ENCODE measurements around the gene ATP10A. TPM values are rescaled to one million over a fixed set of nuclear protein-coding genes. Genes with fewer than 3 reads are reported as not detected.

ATP10A gene
- total and polyA plus RNA-seq, 8 donors = 0.04 to 1.2 (median 0.41) TPM

DNA sequence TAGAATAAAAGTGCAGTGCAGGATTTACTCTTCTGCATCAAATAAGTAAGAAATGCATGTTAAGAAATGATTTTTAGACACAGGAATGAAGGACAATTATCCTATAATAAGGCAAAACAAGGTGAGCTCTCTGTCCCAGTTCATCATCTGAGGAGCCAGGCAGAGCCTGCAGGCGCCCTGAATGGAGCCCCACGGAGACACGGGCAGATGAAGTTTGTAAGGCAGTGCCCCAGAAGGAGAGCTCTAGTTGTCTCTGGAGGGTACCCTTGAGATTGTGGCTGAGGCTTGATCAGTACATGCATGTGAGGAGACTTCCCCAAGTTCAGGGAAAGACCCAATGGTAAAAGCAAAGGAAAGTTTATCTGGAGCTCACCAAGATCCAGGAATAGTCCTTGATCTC is 50.3 kb downstream of the ATP10A start:
- TF ChIP-seq, protein P1, sequence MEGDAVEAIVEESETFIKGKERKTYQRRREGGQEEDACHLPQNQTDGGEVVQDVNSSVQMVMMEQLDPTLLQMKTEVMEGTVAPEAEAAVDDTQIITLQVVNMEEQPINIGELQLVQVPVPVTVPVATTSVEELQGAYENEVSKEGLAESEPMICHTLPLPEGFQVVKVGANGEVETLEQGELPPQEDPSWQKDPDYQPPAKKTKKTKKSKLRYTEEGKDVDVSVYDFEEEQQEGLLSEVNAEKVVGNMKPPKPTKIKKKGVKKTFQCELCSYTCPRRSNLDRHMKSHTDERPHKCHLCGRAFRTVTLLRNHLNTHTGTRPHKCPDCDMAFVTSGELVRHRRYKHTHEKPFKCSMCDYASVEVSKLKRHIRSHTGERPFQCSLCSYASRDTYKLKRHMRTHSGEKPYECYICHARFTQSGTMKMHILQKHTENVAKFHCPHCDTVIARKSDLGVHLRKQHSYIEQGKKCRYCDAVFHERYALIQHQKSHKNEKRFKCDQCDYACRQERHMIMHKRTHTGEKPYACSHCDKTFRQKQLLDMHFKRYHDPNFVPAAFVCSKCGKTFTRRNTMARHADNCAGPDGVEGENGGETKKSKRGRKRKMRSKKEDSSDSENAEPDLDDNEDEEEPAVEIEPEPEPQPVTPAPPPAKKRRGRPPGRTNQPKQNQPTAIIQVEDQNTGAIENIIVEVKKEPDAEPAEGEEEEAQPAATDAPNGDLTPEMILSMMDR (IDR thresholded peaks at IDR 0.05) = no peak
- WGBS, 2 donors = 35 to 38% methylated on average over 3 of the region's 3 CpGs
- Histone ChIP-seq H3K27me3 (peaks cover 0 to under 1% (median 0%) of the 10 kb centered on the region in 4 donors), H3K4me3 (no peak overlapping the region), H3K9me3 (no peaks in the 10 kb centered on the region), H3K36me3 (no peaks in the 10 kb centered on the region), H3K27ac (no peak overlapping the region), H3K4me1 (no peaks in the 10 kb centered on the region)
- DNase-seq (no peak), FAIRE-seq (no peak), ATAC-seq (no peak)
- intact Hi-C loops (cut with DNase I) = no loop called here

DNA sequence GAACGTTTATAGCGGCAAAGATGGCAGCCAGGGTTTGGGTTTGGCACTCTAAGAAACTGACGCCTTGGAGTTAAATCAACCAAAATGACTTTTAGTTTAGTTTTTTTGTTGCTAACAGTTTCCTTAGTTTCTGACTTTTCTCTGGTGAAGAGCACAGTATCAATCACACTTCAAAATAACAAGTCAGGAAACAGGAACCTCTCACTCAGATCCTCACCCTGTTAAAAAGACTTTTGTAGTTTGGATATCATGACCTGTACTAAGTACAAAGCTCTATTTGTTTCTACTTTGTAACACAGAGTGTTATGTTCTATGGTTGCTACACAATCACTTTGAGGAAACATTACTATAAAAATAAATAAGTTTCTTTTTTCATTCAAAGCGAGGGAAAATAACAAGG is 51.1 kb downstream of the ATP10A start:
- TF ChIP-seq, protein P1 (IDR thresholded peaks at IDR 0.05) = no peak
- no peaks in the 10 kb centered on the region for H3K9me3 ChIP-seq
- no peaks in the 10 kb centered on the region for H3K36me3 ChIP-seq
- ATAC-seq (no peak), FAIRE-seq (no peak), DNase-seq (no peak)
- no peaks in the 10 kb centered on the region for H3K4me1 ChIP-seq
- no peaks in the 10 kb centered on the region for H3K27me3 ChIP-seq
- H3K4me3 ChIP-seq = no peak overlapping the region
- 69 to 80% methylated on average over 4 of the region's 4 CpGs for whole genome bisulfite sequencing, 2 donors
- intact Hi-C loops (cut with DNase I) = no loop called here
- no peak overlapping the region for H3K27ac ChIP-seq

DNA sequence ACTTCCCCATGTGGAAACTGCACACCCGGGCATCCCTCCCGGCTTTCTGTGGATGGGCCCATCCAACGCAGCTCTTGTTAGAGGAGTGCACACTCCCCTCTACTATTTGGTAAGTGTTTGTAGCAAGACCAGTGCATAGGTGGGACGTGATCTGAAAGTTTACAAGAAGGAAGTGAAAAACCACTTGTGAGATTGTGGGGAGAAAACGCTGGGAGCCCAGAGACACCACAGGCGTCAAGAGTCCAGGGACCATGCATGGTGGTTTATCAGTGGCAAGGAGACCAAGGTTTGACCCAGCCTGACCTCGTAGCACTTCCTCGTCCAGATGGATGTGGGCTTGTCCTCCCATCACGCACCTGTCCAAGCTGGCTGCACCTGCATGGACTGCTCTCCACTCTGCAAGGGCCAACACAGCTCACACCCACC is 51.6 kb downstream of the ATP10A start:
- ATAC-seq (no peak), DNase-seq (no peak), FAIRE-seq (no peak)
- H3K4me1 ChIP-seq = no peaks in the 10 kb centered on the region
- WGBS, 2 donors = 56 to 76% methylated on average over 9 of the region's 9 CpGs
- no peaks in the 10 kb centered on the region for H3K36me3 ChIP-seq
- no peaks in the 10 kb centered on the region for H3K27me3 ChIP-seq
- H3K27ac ChIP-seq = no peak overlapping the region
- H3K9me3 ChIP-seq = no peaks in the 10 kb centered on the region
- TF ChIP-seq, protein P1 (IDR thresholded peaks at IDR 0.05) = no peak
- intact Hi-C loops (cut with DNase I) = no loop called here
- H3K4me3 ChIP-seq = no peak overlapping the region

DNA sequence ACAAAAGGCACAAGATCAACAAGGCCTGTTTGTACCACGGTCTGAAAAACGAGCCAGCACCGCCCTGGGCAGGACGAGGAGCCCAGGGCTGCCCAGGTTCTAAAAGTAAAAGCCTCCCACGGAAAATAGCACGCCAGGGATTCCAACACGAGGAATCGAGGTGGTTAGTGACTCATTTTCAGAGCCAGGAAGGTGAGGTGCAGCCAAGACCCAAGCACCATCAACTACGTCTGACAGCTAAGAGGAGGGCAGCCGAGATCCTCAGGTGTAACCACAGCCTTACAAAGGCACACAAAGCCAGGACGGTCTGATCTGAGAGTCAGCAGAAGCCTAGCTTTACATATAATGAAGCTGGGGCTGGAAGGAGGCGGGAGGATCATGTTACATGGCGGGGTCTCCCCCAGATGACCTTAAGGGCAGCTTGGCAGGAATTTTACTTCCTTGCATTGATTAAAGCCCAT is 52.5 kb downstream of the ATP10A start:
- Histone ChIP-seq H3K27me3 (no peaks in the 10 kb centered on the region), H3K27ac (no peak overlapping the region), H3K9me3 (no peaks in the 10 kb centered on the region), H3K4me3 (no peak overlapping the region), H3K36me3 (no peaks in the 10 kb centered on the region), H3K4me1 (no peaks in the 10 kb centered on the region)
- WGBS, 2 donors = 27 to 30% methylated on average over 13 of the region's 13 CpGs
- DNase-seq (no peak), FAIRE-seq (no peak), ATAC-seq (no peak)
- TF ChIP-seq, protein P1 (IDR thresholded peaks at IDR 0.05) = no peak
- intact Hi-C loops (cut with DNase I) = no loop called here

DNA sequence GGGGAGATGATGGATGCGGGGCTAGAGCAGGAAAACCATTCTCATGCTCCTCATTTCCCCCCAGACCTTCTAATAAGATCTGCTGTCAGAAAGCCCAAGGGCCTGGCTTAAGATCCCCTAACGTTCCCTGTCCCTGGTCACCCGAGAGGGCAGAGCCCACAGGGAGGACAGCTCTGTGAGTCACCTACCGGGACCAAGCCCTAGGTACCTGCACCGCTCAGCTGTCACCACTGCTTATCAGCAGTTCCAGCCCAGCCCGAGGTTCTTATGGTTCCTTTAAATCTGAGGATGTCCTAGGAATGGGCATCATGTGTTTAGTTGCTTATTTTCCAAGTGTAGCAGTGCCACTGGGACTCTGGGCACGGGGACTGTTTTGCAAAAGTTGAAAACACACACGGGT is 53.0 kb downstream of the ATP10A start:
- intact Hi-C loops (cut with DNase I) = no loop called here
- Histone ChIP-seq H3K27me3 (no peaks in the 10 kb centered on the region), H3K4me1 (no peaks in the 10 kb centered on the region), H3K27ac (no peak overlapping the region), H3K4me3 (no peak overlapping the region), H3K9me3 (no peaks in the 10 kb centered on the region), H3K36me3 (no peaks in the 10 kb centered on the region)
- ATAC-seq (no peak), FAIRE-seq (no peak), DNase-seq (no peak)
- TF ChIP-seq, protein P1 (IDR thresholded peaks at IDR 0.05) = no peak
- WGBS, 2 donors = 62 to 67% methylated on average over 8 of the region's 8 CpGs
